ENCODE results near the gene CLRN3.

CLRN3 gene

GRCh38 chr10:127836966-127837365 lies 55.8 kb downstream of the CLRN3 start:
- DNase-seq = no peak

- no peak for DNase-seq
These were observed 56.6 kb downstream of the CLRN3 start for GRCh38 chr10:127836176-127836575.

DNA sequence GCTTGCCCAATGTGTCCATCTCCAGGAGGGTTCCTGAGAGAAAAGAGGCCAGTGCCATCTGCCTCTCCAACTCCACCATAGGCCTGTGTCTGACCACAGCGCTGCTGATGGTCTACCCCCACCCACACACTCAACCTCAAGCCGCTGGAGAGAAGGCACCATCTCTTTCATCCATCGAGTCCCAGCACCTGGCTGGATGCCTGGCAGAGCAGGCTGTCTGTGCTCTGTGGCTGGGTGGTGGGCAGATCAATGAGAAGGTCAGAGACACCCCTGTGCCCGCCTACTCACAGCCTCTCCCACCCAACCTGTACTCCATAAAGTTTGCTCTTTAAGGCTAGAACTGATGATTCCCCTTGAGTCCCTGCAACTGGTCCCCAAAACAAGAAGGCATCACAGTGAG lies 58.0 kb downstream of the CLRN3 start:
- no peak for DNase-seq

DNA sequence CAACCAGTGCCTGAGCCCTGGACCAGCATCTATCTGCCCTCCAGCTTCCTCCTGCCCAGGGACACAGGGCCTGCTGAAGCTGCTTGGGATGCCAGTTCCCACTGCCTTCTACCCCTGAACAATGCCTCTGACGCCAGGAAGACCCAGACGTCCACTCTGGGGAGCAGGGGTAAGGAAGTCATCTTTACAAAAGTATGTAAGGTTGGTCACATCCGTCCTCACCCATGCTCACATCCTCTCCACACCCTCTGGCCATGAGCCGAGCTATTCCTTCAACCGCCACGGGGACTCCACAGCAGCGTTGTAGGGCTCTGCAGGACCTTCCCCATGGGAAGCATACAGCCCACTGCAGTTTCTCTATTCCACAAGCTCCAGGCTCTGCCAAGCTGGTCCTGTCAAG lies 58.5 kb downstream of the CLRN3 start:
- DNase-seq = no peak

DNA sequence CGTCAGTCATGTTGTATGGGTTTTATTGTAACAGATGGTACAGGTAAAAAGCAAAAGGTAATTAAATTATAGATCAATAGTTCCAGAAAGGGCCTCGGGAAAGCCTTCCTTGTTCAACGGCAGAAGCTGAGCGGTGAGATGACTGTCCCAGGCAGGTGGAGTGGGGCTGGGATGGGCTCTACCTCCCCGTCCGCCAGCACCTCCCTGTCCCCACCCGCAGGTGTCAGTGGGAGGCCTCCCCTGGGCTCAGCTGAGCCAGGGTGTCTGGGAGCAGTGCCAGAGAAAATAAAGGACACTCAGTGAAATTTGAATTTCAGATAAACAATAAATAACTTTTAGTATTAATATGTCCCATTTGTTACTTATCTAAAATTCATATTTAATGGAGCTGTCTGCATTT lies 58.9 kb downstream of the CLRN3 start:
- no peak for DNase-seq

DNA sequence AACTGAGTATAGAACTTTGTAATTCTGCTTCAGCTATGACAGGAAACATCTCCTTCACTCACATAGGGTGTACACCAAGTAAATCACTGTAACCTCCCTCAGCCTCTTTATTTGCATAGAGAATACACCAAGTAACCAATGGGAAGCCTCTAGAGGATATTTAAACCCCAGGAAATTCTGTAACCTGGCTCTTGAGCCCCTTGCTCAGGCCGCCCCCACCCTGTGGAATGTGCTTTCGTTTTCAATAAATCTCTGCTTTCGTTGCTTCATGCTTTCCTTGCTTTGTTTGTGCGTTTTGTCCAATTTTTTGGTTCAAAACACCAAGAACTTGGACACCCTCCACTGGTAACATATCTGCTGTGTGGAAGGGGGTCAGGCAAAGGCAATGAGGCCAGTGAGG lies 60.2 kb downstream of the CLRN3 start:
- no peak for DNase-seq

GRCh38 chr10:127830414-127830813 lies 62.3 kb downstream of the CLRN3 start:
- no peak for DNase-seq

All from T-helper 2 cell (primary cell).